ENCODE measurements around the gene PRTG.

Gene PRTG

DNA sequence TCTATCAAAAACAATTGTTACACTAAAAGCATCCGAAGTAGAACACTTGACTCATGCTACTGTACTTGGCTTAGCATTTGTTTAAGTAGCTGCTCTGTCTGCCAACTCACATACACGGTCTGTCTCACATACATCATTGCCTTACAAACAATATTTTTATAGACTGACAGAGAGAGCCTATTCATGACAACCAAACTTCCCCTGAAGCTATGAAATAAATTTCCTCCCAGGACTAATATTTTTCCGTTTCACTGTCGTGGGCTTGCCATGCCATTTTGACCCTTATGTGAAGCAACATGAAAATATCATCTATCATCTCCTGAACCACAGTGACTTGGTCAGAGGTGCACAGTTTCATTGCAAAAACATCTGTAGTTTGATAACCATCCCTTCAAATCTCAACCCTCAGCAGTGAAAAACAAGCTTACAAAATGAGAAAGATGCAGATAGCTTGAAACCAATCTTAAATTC, 88.4 kb downstream of the PRTG start:
- FAIRE-seq (no peak), DNase-seq (ENCODE audit: insufficient read length, low spot score) (no peak)
- TF ChIP-seq POLR2A (IDR thresholded peaks at IDR 0.05; ENCODE audit: low read depth, low read length), result no peak
- TF ChIP-seq PAX5 (IDR thresholded peaks at IDR 0.05; ENCODE audit: insufficient read depth, low read length, severe bottlenecking), result no peak
- no peak for TF ChIP-seq POU2F2 (IDR thresholded peaks at IDR 0.05; ENCODE audit: low read depth, low read length)
- no peak for TF ChIP-seq POLR2AphosphoS5 (IDR thresholded peaks at IDR 0.05; ENCODE audit: low read depth, low read length)
- TF ChIP-seq SPI1 (IDR thresholded peaks at IDR 0.05; ENCODE audit: low read depth, low read length), result no peak
- TF ChIP-seq TAF1 (IDR thresholded peaks at IDR 0.05; ENCODE audit: low read depth, low read length), result no peak

DNA sequence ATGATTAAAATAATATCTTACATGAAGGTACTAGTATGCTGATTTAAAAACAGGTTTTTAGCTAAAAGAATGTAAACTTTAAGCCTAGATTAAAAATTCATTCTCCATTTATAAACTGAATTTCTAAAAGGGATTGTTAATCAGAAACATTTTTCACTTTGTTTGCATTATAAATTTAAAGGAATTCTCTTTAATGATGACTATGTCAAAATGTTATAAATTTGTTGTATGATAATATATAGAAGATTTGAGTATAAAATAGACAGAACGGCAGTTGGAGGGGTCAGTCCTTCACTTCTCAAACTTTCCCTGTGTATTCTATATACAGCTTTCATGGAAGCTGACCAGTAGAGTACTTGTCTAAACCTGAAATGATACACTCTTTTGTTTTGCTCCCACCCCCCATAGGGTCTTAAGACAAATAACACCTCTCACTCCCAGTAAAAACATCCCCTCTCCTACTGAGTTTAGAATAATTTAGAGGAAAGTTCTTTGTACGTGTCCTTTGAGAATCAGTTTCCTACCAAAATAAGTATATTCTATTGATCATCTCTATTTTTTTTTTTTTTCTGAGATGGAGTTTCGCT, 90.0 kb downstream of the PRTG start:
- DNase-seq (ENCODE audit: insufficient read length, low spot score), result no peak
- FAIRE-seq, result no peak
- TF ChIP-seq POU2F2 (IDR thresholded peaks at IDR 0.05; ENCODE audit: low read depth, low read length), result no peak
- no peak for TF ChIP-seq POLR2AphosphoS5 (IDR thresholded peaks at IDR 0.05; ENCODE audit: low read depth, low read length)
- TF ChIP-seq TAF1 (IDR thresholded peaks at IDR 0.05; ENCODE audit: low read depth, low read length), result no peak
- TF ChIP-seq PAX5 (IDR thresholded peaks at IDR 0.05; ENCODE audit: insufficient read depth, low read length, severe bottlenecking), result no peak
- TF ChIP-seq POLR2A (IDR thresholded peaks at IDR 0.05; ENCODE audit: low read depth, low read length), result no peak
- TF ChIP-seq SPI1 (IDR thresholded peaks at IDR 0.05; ENCODE audit: low read depth, low read length), result no peak

DNA sequence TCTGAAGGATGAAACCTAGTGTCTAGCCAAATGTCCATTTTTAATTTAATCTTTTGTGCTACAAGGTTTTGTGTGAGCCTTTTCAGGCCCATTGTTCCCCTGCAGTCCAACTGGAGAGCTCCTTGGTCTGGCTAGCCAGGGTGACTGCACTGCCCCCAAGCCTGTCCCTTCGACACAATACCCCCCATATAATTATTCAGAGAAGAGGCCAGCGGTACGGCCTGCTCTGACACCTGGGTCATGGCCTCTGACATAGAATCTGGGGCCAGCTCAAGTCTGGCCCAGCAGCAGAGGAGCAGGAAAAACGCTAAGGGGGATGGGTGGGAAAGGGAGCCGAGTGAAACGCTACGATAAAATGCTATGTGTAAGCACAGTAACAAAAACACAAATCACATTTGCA, 90.6 kb downstream of the PRTG start:
- FAIRE-seq, result no peak
- no peak for DNase-seq (ENCODE audit: insufficient read length, low spot score)
- no peak for TF ChIP-seq POLR2AphosphoS5 (IDR thresholded peaks at IDR 0.05; ENCODE audit: low read depth, low read length)
- no peak for TF ChIP-seq TAF1 (IDR thresholded peaks at IDR 0.05; ENCODE audit: low read depth, low read length)
- no peak for TF ChIP-seq POLR2A (IDR thresholded peaks at IDR 0.05; ENCODE audit: low read depth, low read length)
- no peak for TF ChIP-seq POU2F2 (IDR thresholded peaks at IDR 0.05; ENCODE audit: low read depth, low read length)
- TF ChIP-seq SPI1 (IDR thresholded peaks at IDR 0.05; ENCODE audit: low read depth, low read length), result no peak
- TF ChIP-seq PAX5 (IDR thresholded peaks at IDR 0.05; ENCODE audit: insufficient read depth, low read length, severe bottlenecking), result no peak

DNA sequence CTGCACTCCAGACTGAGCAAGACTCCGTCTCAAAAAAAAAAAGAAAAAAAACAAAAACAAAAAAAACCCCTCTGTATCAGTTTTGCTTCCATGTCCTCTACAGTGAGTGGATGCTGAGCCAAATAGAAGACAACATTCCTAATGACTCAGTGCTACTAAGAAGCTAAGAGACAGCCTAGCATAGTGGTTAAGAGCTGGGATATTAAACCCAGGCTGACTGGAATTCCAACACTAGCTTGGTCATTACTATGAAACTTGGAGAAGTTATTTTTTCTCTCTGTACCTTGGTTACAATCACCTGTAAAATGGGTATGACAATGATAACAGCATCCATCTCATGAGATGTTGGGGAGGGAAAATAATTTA, 93.9 kb downstream of the PRTG start:
- no peak for DNase-seq (ENCODE audit: insufficient read length, low spot score)
- no peak for FAIRE-seq
- TF ChIP-seq TAF1 (IDR thresholded peaks at IDR 0.05; ENCODE audit: low read depth, low read length) (no peak), POU2F2 (IDR thresholded peaks at IDR 0.05; ENCODE audit: low read depth, low read length) (no peak), SPI1 (IDR thresholded peaks at IDR 0.05; ENCODE audit: low read depth, low read length) (no peak), PAX5 (IDR thresholded peaks at IDR 0.05; ENCODE audit: insufficient read depth, low read length, severe bottlenecking) (no peak), POLR2AphosphoS5 (IDR thresholded peaks at IDR 0.05; ENCODE audit: low read depth, low read length) (no peak), POLR2A (IDR thresholded peaks at IDR 0.05; ENCODE audit: low read depth, low read length) (no peak)

DNA sequence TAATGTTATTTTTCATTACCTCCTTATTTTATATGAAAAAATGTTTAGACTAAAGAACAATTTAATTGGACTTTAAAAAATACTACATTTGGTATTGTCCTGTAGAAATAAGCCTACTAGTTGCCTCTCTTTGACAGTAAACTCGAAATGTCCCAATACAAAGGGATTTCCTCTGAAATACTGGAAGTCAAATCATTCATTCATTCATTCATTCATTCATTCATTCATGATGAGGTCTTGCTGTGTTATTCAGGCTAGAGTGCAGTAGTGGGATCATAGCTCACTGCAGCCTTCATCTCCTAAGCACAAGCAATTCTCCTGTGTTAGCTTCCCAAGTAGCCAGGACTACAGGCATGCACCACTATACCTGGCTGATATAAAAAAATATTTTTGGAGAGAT, 104.2 kb downstream of the PRTG start:
- DNase-seq (ENCODE audit: insufficient read length, low spot score) (no peak), FAIRE-seq (no peak)
- TF ChIP-seq TAF1 (IDR thresholded peaks at IDR 0.05; ENCODE audit: low read depth, low read length) (no peak), POLR2AphosphoS5 (IDR thresholded peaks at IDR 0.05; ENCODE audit: low read depth, low read length) (no peak), POU2F2 (IDR thresholded peaks at IDR 0.05; ENCODE audit: low read depth, low read length) (no peak), POLR2A (IDR thresholded peaks at IDR 0.05; ENCODE audit: low read depth, low read length) (no peak), SPI1 (IDR thresholded peaks at IDR 0.05; ENCODE audit: low read depth, low read length) (no peak), PAX5 (IDR thresholded peaks at IDR 0.05; ENCODE audit: insufficient read depth, low read length, severe bottlenecking) (no peak)

DNA sequence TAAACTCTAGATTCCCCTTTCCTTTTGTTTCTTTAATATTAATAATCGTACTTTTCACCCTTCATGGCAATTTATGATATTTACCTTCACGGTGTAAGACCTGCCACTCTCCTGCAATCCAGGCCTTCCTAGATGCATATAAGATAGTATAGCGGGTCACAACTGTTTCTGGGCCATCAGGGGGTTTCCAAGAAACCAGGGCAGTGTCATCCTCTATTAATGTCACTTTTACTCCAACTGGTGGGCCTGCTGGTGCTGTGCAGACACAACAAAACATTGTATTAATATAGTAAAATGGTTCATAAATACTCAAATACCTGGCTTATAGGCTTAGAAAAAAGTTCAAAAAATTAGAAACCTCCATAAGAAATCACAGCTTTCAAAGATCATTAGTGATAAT, 105.9 kb downstream of the PRTG start:
- FAIRE-seq (no peak), DNase-seq (ENCODE audit: insufficient read length, low spot score) (no peak)
- TF ChIP-seq PAX5 (IDR thresholded peaks at IDR 0.05; ENCODE audit: insufficient read depth, low read length, severe bottlenecking), result no peak
- no peak for TF ChIP-seq SPI1 (IDR thresholded peaks at IDR 0.05; ENCODE audit: low read depth, low read length)
- TF ChIP-seq POU2F2 (IDR thresholded peaks at IDR 0.05; ENCODE audit: low read depth, low read length), result no peak
- TF ChIP-seq TAF1 (IDR thresholded peaks at IDR 0.05; ENCODE audit: low read depth, low read length), result no peak
- no peak for TF ChIP-seq POLR2AphosphoS5 (IDR thresholded peaks at IDR 0.05; ENCODE audit: low read depth, low read length)
- TF ChIP-seq POLR2A (IDR thresholded peaks at IDR 0.05; ENCODE audit: low read depth, low read length), result no peak

DNA sequence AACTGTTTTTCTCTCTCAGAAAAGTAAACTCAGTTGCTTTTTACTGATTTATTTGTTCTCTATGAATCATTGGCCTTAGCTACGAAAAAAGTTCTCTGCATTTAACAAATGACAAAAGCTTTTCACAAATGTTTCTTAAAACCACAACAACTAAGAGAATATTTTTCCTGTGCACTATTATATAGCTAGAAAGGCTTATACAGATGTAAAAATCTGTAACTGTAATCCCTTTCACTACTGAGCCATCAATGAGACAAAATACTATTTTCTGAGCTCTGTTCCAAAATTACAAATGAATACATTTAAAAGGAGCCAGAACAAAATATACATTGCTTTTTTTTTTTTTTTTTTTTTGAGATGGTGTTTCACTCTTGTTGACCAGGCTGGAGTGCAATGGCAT, 109.2 kb downstream of the PRTG start:
- DNase-seq (ENCODE audit: insufficient read length, low spot score) (no peak), FAIRE-seq (no peak)
- TF ChIP-seq PAX5 (IDR thresholded peaks at IDR 0.05; ENCODE audit: insufficient read depth, low read length, severe bottlenecking), result no peak
- TF ChIP-seq SPI1 (IDR thresholded peaks at IDR 0.05; ENCODE audit: low read depth, low read length), result no peak
- no peak for TF ChIP-seq POLR2A (IDR thresholded peaks at IDR 0.05; ENCODE audit: low read depth, low read length)
- TF ChIP-seq POU2F2 (IDR thresholded peaks at IDR 0.05; ENCODE audit: low read depth, low read length), result no peak
- TF ChIP-seq POLR2AphosphoS5 (IDR thresholded peaks at IDR 0.05; ENCODE audit: low read depth, low read length), result no peak
- no peak for TF ChIP-seq TAF1 (IDR thresholded peaks at IDR 0.05; ENCODE audit: low read depth, low read length)

DNA sequence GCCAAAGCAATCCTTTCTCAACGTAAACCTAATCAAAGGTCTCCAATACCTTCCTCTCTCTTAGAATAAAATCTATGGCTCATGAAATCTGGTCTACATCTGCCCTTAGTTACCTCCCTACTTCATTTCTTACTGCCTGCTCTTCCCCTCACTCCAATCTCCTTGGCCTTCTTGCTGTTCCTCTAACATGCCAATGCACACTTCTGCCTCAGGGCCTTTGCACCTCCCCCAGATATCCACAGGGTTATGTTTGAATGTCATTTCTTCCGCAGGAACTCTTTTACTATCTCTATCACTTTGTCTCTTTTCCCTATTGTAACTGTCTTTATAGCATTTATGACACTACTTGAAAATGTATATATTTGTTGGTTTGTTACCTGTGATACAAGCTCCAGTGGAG, 110.5 kb downstream of the PRTG start:
- no peak for FAIRE-seq
- TF ChIP-seq POLR2AphosphoS5 (IDR thresholded peaks at IDR 0.05; ENCODE audit: low read depth, low read length) (no peak), POU2F2 (IDR thresholded peaks at IDR 0.05; ENCODE audit: low read depth, low read length) (no peak), PAX5 (IDR thresholded peaks at IDR 0.05; ENCODE audit: insufficient read depth, low read length, severe bottlenecking) (no peak), TAF1 (IDR thresholded peaks at IDR 0.05; ENCODE audit: low read depth, low read length) (no peak), SPI1 (IDR thresholded peaks at IDR 0.05; ENCODE audit: low read depth, low read length) (no peak), POLR2A (IDR thresholded peaks at IDR 0.05; ENCODE audit: low read depth, low read length) (no peak)
- no peak for DNase-seq (ENCODE audit: insufficient read length, low spot score)

DNA sequence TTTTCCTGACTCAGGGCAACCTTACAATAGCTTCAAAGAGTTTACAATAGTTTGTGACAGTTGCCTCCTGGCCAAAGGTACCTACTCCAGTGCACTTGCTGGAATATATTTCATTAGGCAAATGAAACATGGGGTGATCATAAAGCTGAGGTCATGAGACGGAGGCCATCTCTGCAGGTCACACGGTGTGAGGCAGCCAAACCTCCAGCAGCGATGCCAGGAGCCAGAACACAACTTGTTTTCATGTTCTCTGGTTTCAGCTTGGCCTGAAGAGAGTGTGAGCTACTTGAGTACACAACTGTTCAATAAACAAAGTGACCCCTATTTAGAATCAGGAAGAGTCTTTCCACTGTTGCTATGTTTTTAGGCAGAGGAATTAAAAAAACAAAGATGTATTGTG, 112.1 kb downstream of the PRTG start:
- DNase-seq (ENCODE audit: insufficient read length, low spot score) (no peak), FAIRE-seq (no peak)
- TF ChIP-seq PAX5 (IDR thresholded peaks at IDR 0.05; ENCODE audit: insufficient read depth, low read length, severe bottlenecking), result no peak
- no peak for TF ChIP-seq POLR2AphosphoS5 (IDR thresholded peaks at IDR 0.05; ENCODE audit: low read depth, low read length)
- TF ChIP-seq TAF1 (IDR thresholded peaks at IDR 0.05; ENCODE audit: low read depth, low read length), result no peak
- no peak for TF ChIP-seq POLR2A (IDR thresholded peaks at IDR 0.05; ENCODE audit: low read depth, low read length)
- no peak for TF ChIP-seq SPI1 (IDR thresholded peaks at IDR 0.05; ENCODE audit: low read depth, low read length)
- TF ChIP-seq POU2F2 (IDR thresholded peaks at IDR 0.05; ENCODE audit: low read depth, low read length), result no peak

DNA sequence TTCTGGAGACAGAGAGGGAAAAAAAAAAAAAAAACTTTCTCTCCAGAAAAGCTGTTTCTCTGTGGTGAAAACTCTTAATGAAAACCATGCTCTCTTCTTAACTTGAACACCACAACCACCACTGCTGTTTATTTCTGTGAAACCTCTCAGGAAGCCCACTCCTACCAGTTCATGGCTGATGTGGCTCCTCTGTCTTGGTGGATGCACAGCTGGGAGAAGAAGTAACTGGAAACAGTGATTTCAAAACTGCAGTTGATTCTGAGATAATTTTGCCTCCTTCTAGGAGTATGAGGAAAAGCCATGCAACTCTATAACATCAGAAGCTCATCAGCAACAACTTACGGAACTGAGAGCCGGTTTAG, 114.6 kb downstream of the PRTG start:
- FAIRE-seq (no peak), DNase-seq (ENCODE audit: insufficient read length, low spot score) (no peak)
- TF ChIP-seq SPI1 (IDR thresholded peaks at IDR 0.05; ENCODE audit: low read depth, low read length), result no peak
- no peak for TF ChIP-seq TAF1 (IDR thresholded peaks at IDR 0.05; ENCODE audit: low read depth, low read length)
